Natural killer cell treated with Interleukin-12 subunit alpha and Interleukin-12 subunit beta and Interleukin-15 and Interleukin-18, amount 100 ng/mL, for 72 hours (primary cell): Measurements from ENCODE around the gene HNRNPH1. TPM values are rescaled to one million over a fixed set of nuclear protein-coding genes. Genes with fewer than 3 reads are reported as not detected.

Experiments
- ATAC-seq, 2 donors: fragments of 150-1000 bp; cut with Tn5 transposase in 1 of 2; sonication (Bioruptor Pico), chemical (Tn5 transposase) in 1 of 2; 2 replicates each; pipeline ENCODE4 v1.10.0; 2021
- DNase-seq: peaks from one replicate; pipeline ENCODE4 v3.0.0; 2022; ENCODE audit warnings: low spot score
- H3K27ac Mint-ChIP-seq, 2 donors: 1 replicate in 1 of 2; 2 replicates in 1 of 2; pipeline ENCODE4 v1.8.0; 2022; ENCODE audit warnings: mixed read lengths in 2 of 2, mild to moderate bottlenecking in 1 of 2, moderate library complexity in 1 of 2
- H3K27me3 Mint-ChIP-seq, 2 donors: 1 replicate in 1 of 2; 2 replicates in 1 of 2; pipeline ENCODE4 v1.8.0; 2022; ENCODE audit warnings: mixed read lengths in 2 of 2
- H3K36me3 Mint-ChIP-seq: one replicate; pipeline ENCODE4 v1.8.0; 2022; ENCODE audit warnings: mixed read lengths
- H3K4me1 Mint-ChIP-seq, 2 donors: 1 replicate in 1 of 2; 2 replicates in 1 of 2; pipeline ENCODE4 v1.8.0; 2022; ENCODE audit warnings: low read depth in 2 of 2, mixed read lengths in 2 of 2, mild to moderate bottlenecking in 1 of 2
- H3K4me3 Mint-ChIP-seq: one replicate; pipeline ENCODE4 v1.8.0; 2022; ENCODE audit warnings: mixed read lengths
- H3K9me3 Mint-ChIP-seq: 2 replicates; pipeline ENCODE4 v1.8.0; 2022; ENCODE audit warnings: mixed read lengths
- total RNA-seq, 2 donors: library from RNA; stranded (reverse); gene quantifications; one replicate each; pipeline ENCODE4 v1.2.3, GENCODE V29; 2022

The HNRNPH1 gene
- total RNA-seq, 2 donors from 2014 or later, result 874 to 1,296 TPM

DNA sequence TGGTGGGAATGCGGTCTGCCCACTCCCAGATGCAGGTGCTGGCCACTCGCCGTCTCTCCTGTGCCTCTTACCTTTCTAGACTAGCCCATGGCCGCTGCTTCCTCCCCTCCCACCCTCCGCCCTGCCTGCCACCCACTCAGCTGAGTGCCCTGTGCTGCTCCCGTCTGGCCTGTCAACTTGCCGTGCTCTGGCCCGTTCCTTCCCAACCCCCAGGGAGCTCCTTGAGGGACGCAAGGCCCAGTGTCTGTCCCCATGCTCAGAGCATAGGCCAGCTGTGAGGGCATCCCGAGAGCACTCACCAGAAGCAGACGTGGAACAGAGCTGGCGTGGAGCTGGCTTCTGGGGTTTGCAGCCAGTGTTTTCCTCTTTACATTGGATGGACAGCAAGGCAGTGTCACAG lies 20.2 kb downstream of the HNRNPH1 start:
- DNase-seq (no peak), ATAC-seq (no peak)
- no peaks in the 10 kb centered on the region for H3K9me3 Mint-ChIP-seq
- no peak overlapping the region for H3K27ac Mint-ChIP-seq
- H3K27me3 Mint-ChIP-seq, result no peaks in the 10 kb centered on the region
- H3K4me3 Mint-ChIP-seq, result no peak overlapping the region
- peaks cover 7% of the 10 kb centered on the region for H3K36me3 Mint-ChIP-seq
- H3K4me1 Mint-ChIP-seq, result peaks cover 0 to 10% of the 10 kb centered on the region in 2 donors

DNA sequence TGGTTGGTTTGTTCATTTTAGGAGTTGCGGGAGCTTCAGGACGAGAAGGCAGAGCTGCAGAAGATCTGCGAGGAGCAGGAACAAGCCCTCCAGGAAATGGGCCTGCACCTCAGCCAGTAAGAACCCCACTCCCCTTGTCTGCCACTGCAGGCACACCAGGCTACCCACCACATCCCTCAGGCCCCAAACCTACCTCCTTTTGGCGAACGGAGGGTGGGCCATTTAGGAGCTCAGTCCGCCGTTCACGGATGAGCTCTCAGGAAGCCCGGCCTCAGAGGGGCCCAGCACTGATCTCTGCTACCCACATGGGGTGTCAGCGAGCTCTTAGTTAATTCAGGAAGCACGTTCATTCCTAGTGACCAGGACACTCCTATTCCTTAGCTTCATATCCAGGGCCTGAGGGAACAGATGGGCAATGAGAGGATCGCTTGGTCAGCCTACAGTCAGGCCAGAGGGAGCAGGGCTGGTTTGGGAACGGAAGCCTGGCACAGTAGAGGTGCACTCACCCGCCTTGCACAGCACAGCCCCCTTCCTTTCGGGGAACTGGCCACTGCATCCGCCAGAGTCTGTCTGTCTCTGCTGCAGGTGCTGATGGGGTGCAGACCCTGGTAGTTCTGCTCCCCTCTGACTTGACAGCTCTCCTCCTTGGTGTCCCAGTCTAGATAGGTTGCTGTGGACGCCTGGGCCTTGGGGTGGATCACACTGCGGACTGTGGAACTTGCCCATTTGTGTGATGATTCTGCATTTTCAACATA lies 21.4 kb downstream of the HNRNPH1 start:
- ATAC-seq (peak in 1 of 2 donors; percentile 2), DNase-seq (no peak)
- peaks cover 0 to 7% of the 10 kb centered on the region in 2 donors for H3K4me1 Mint-ChIP-seq
- H3K27me3 Mint-ChIP-seq, result no peaks in the 10 kb centered on the region
- H3K36me3 Mint-ChIP-seq, result peaks cover 7% of the 10 kb centered on the region
- H3K4me3 Mint-ChIP-seq, result no peak overlapping the region
- H3K27ac Mint-ChIP-seq, result no peak overlapping the region
- H3K9me3 Mint-ChIP-seq, result no peaks in the 10 kb centered on the region

DNA sequence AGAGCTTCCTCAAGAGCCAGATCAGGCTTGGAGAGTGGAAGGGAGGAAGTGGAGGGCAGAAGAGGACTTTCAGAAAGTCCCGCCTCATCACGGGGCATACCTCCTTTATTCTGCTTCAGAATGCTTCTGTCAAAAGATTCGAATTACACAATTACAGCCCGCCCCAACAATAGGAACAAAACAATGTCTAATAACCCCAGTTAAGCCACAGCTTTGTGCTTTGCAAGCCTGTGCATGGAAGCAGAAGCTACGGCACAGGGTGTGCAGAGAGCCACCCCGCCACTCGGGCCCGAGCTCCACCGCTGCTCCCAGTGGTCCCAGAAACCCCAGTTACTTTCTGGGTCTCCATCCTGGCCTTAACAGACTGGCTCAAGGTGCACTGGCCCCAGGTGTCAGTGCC lies 23.5 kb downstream of the HNRNPH1 start:
- no peak overlapping the region for H3K27ac Mint-ChIP-seq
- no peaks in the 10 kb centered on the region for H3K27me3 Mint-ChIP-seq
- no peaks in the 10 kb centered on the region for H3K9me3 Mint-ChIP-seq
- peaks cover 0 to 3% of the 10 kb centered on the region in 2 donors for H3K4me1 Mint-ChIP-seq
- DNase-seq, result no peak
- peaks cover 7% of the 10 kb centered on the region for H3K36me3 Mint-ChIP-seq
- H3K4me3 Mint-ChIP-seq, result no peak overlapping the region
- ATAC-seq, result no peak

DNA sequence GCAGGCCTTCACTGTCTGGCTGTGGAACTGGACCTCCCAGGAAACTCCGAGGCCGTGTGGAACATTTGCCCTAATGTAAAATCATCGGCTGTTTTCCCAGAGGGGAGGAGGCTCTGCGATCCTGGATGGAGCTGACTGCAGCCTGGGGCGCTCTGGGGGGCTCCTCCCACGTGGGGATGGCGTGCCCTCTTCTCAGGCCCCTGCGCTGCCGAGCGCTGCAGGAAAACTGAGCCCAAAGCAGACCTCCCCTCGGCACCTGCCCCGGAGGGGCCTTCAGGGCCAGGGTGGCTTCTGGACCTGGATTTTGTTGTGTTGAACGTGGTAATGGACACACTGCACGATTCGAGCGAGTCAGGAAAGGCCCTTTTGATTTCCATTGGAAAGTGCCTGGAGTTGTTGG lies 23.9 kb downstream of the HNRNPH1 start:
- Mint-ChIP-seq H3K36me3 (peaks cover 7% of the 10 kb centered on the region), H3K9me3 (no peaks in the 10 kb centered on the region), H3K4me3 (no peak overlapping the region), H3K27ac (no peak overlapping the region), H3K4me1 (peaks cover 0 to 3% of the 10 kb centered on the region in 2 donors), H3K27me3 (no peaks in the 10 kb centered on the region)
- ATAC-seq (no peak), DNase-seq (no peak)

DNA sequence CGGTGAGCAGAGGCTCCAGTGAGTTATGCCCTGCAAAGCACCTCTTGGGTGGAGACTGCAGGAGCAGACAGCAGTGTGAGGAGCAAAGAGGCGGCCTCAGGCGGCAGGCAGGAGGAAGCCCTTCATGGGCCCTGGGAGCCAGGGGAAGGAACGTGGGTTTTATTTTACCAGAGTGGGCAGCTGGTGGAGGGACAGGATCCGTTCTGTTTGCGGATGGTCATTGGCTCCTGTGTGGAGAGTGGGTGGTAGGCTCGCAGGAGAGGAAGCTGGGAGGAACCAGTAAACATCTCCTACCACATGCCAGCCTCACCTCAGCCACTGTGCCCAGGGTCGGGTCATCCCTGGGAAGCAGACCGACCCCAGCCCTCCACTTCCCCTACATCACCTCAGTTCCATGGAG lies 24.4 kb downstream of the HNRNPH1 start:
- no peaks in the 10 kb centered on the region for H3K27me3 Mint-ChIP-seq
- H3K36me3 Mint-ChIP-seq, result peaks cover 7% of the 10 kb centered on the region
- DNase-seq (no peak), ATAC-seq (no peak)
- H3K9me3 Mint-ChIP-seq, result no peaks in the 10 kb centered on the region
- no peak overlapping the region for H3K4me3 Mint-ChIP-seq
- H3K4me1 Mint-ChIP-seq, result peaks cover 0 to 3% of the 10 kb centered on the region in 2 donors
- H3K27ac Mint-ChIP-seq, result no peak overlapping the region

DNA sequence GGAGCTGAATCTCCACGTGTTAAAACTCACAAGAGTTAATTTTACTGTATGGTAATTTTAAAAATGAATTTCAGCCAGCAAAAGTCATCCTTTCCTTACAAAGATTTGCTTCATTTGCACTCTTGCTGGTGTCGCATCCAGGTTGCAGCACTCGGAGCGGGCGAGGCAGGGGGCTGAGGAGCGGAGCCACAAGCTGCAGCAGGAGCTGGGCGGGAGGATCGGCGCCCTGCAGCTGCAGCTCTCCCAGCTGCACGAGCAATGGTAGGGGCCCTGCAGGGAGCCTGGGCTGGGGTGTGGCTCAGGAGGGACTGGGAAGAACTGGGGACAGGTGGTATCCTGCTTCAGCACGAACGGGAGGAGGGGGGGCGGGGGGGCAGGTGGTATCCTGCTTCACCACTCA lies 27.1 kb downstream of the HNRNPH1 start:
- peaks cover 17% of the 10 kb centered on the region for H3K36me3 Mint-ChIP-seq
- H3K9me3 Mint-ChIP-seq, result no peaks in the 10 kb centered on the region

DNA sequence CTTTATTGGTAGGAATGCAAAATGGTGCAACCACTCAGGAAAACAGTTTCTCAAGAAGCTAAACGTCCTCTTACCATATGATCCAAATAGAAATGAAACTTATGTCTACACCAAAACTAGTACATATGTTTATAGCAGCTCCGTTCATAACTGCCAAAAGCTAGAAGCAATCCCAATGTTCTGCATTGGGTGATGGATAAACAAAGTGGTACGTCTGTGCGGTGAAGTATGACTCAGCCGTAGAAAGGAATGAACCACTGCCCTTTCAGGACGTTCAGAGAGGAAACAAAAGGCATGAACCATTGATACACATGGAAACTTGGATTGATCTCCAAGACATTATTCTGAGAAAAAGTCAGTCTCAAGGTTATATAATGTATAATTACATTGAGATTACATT lies 27.6 kb downstream of the HNRNPH1 start:
- H3K4me1 Mint-ChIP-seq, result peaks cover 0 to 3% of the 10 kb centered on the region in 2 donors
- ATAC-seq (no peak), DNase-seq (no peak)
- H3K27ac Mint-ChIP-seq, result no peak overlapping the region
- H3K36me3 Mint-ChIP-seq, result peaks cover 17% of the 10 kb centered on the region
- no peaks in the 10 kb centered on the region for H3K9me3 Mint-ChIP-seq
- H3K27me3 Mint-ChIP-seq, result no peaks in the 10 kb centered on the region
- H3K4me3 Mint-ChIP-seq, result no peak overlapping the region

More for the DNA sequence above, 27.1 kb downstream of the HNRNPH1 start:
- Mint-ChIP-seq H3K27me3 (no peaks in the 10 kb centered on the region), H3K4me1 (peaks cover 0 to 3% of the 10 kb centered on the region in 2 donors), H3K27ac (no peak overlapping the region), H3K4me3 (no peak overlapping the region)
- ATAC-seq, result no peak
- DNase-seq, result no peak

DNA sequence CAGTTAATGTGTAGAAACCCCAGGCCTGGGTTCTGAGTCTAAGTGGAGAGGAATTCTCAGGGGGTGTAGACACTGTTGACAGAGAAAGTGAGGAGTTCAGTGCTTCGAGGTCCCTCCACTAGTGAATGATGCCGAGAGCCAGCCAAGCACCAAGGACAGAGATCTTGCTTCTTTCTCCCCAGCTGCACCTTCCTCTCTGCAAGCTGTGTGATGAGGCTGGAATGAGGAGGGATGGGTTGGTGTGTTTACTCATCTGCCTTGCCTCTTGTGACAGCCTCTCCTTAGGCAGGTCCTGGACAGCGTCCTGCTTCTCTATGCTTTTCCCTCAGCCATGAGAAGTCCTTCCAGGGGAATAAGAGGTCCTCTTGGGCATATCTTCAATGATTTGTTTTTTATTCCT lies 35.3 kb downstream of the HNRNPH1 start:
- DNase-seq, result no peak
- no peaks in the 10 kb centered on the region for H3K9me3 Mint-ChIP-seq
- H3K27ac Mint-ChIP-seq, result no peak overlapping the region
- H3K36me3 Mint-ChIP-seq, result peaks cover 11% of the 10 kb centered on the region
- peaks cover 0 to 4% of the 10 kb centered on the region in 2 donors for H3K4me1 Mint-ChIP-seq
- no peak for ATAC-seq
- no peaks in the 10 kb centered on the region for H3K27me3 Mint-ChIP-seq
- no peak overlapping the region for H3K4me3 Mint-ChIP-seq

DNA sequence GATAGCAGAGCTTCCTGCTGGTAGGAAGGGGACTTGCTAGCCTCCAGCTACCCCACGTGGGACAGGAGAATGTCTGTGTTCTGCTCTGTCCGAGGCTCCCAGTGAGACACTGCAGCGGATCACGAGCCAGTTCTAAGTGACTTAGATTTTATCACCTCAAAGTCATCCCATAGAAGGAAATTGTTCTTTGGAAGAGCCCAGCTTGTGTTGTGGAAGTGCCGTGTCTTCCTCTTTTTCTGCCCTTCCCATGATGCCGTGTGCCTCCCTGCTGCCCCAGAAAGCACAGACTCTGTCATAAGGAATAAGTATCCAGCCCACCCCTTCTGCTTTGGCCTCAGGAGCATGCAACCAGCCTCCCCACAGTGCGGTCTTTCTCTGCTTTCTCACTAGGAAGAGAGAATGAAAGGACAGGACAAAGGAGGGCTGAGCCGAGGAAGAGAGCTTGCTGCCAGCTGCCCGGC lies 37.5 kb downstream of the HNRNPH1 start:
- Mint-ChIP-seq H3K36me3 (peaks cover 5% of the 10 kb centered on the region), H3K4me3 (no peak overlapping the region), H3K27ac (no peak overlapping the region)

DNA sequence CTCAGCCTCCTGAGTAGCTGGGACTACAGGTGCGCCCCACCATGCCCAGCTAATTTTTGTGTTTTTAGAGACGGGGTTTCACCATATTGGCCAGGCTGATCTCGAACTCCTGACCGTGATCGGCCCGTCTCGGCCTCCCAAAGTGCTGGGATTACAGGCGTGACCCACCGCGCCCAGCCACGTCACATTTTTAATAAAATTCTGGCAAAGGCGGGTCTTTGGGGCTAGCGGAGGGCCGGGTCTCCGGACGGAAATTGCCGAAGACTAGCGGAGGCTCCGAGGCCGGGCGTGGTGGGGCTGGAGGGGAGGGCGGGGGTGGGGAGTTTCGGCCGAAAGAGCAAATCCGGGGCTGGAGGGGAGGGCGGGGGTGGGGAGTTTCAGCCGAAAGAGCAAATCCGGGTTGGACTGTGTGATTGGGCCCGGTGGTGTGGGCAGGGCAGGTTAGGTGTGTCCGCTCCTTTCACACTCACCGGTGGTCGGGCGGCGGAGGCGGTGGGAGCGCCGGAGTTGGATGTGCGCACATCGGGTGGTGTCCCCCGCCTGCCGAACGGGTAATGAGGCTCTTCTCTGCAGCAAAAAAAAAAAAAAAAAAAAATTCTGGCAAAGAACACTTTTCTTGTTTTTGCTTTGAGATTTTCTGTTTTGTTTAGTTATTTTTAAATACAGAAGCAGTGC lies 46.0 kb downstream of the HNRNPH1 start:
- Mint-ChIP-seq H3K27ac (no peak overlapping the region), H3K36me3 (no peaks in the 10 kb centered on the region), H3K4me3 (no peak overlapping the region), H3K4me1 (no peaks in the 10 kb centered on the region), H3K9me3 (no peaks in the 10 kb centered on the region), H3K27me3 (no peaks in the 10 kb centered on the region)
- no peak for ATAC-seq
- DNase-seq, result no peak

More for the DNA sequence above, 37.5 kb downstream of the HNRNPH1 start:
- no peak for ATAC-seq
- no peaks in the 10 kb centered on the region for H3K9me3 Mint-ChIP-seq
- H3K4me1 Mint-ChIP-seq, result peaks cover 0 to 4% of the 10 kb centered on the region in 2 donors
- no peak for DNase-seq
- no peaks in the 10 kb centered on the region for H3K27me3 Mint-ChIP-seq

DNA sequence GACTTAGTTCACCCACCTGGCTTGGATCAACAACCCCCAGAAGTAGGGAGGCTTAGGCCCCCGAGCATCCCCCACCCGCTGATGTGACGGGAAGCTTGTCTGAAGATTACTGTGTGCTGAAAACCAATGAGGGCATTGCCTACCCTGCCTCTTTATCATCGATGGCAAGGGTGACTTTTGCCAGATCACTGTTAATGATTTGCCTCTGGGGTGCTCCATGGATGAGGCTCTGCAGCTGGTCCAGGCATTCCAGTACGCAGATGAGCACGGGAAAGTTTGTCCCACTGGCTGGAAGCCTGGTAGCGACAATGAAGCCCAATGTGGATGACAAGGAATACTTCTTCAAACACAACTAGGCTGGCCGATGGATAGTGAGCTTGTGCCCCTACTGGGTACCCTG lies 51.1 kb downstream of the HNRNPH1 start:
- H3K36me3 Mint-ChIP-seq, result peaks cover 10% of the 10 kb centered on the region
- no peaks in the 10 kb centered on the region for H3K27me3 Mint-ChIP-seq
- ATAC-seq (no peak), DNase-seq (no peak)
- H3K4me3 Mint-ChIP-seq, result no peak overlapping the region
- peaks cover 0 to 3% of the 10 kb centered on the region in 2 donors for H3K4me1 Mint-ChIP-seq
- H3K9me3 Mint-ChIP-seq, result no peaks in the 10 kb centered on the region
- H3K27ac Mint-ChIP-seq, result no peak overlapping the region

DNA sequence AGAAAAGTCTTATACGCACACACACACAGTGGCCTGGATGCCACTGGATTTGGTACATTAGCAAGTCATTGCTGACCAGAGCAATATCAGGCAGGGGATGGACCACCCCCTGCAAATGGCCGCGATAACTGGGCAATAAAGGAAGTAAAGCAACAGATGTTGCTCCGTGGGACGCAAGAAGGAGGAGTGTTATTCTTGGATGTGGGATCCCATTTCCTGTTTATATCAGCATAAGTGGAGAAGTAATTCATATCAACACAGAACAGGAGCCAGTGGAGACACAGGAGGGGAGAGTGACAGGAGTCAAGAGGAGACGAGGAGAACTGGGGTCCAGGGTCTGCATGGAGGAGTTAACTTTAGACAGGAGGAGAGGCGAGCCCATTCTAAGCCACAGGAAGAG lies 54.8 kb downstream of the HNRNPH1 start:
- H3K27ac Mint-ChIP-seq, result no peak overlapping the region
- no peak for ATAC-seq
- H3K36me3 Mint-ChIP-seq, result peaks cover 10% of the 10 kb centered on the region
- peaks cover 0 to 3% of the 10 kb centered on the region in 2 donors for H3K4me1 Mint-ChIP-seq
- no peak overlapping the region for H3K4me3 Mint-ChIP-seq
- DNase-seq, result no peak
- H3K9me3 Mint-ChIP-seq, result no peaks in the 10 kb centered on the region
- H3K27me3 Mint-ChIP-seq, result no peaks in the 10 kb centered on the region

DNA sequence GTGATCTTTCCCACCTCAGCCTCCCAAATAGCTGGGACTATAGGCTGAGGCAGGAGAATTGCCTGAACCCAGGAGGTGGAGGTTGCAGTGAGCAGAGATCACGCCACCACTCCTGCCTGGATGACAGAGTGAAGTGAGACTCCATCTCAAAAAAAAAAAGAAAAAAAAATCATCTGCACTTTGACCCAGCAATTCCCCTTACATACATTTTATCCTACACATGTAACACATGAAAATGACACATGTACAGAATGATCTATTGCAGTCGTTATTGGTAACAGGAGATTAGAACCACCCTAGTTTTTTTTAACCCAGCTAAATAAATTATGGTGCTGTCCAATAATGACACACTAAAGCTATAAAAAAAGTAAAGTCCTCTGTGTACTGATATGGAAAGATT lies 58.9 kb downstream of the HNRNPH1 start:
- Mint-ChIP-seq H3K36me3 (peaks cover 9% of the 10 kb centered on the region), H3K9me3 (no peaks in the 10 kb centered on the region), H3K4me3 (no peak overlapping the region)

More for the DNA sequence above, 58.9 kb downstream of the HNRNPH1 start:
- Mint-ChIP-seq H3K27me3 (no peaks in the 10 kb centered on the region), H3K4me1 (peaks cover 0 to 6% of the 10 kb centered on the region in 2 donors), H3K27ac (no peak overlapping the region)
- no peak for DNase-seq
- ATAC-seq, result no peak
